ENCODE measurements around the gene IST1.

DNA sequence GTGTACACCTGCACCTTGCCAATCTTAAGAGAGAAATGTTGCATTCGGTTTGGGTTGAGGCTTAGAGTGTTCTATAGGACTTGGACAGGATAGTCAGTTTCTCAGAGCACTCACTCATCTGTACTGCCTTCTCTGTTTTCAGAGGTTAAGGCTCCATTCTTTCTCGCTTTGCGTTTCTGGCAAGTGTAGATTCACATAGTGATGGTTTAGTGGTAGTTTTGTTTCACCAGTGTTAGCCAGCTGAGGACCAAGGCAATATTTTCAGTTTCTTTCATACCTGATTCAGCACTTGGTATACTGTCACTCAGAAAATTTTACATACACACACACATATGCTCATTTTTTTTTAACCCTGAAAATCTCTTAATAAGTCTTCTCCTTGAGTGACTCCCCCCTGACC is 48.2 kb upstream of the IST1 start:
- TF ChIP-seq, protein P1, sequence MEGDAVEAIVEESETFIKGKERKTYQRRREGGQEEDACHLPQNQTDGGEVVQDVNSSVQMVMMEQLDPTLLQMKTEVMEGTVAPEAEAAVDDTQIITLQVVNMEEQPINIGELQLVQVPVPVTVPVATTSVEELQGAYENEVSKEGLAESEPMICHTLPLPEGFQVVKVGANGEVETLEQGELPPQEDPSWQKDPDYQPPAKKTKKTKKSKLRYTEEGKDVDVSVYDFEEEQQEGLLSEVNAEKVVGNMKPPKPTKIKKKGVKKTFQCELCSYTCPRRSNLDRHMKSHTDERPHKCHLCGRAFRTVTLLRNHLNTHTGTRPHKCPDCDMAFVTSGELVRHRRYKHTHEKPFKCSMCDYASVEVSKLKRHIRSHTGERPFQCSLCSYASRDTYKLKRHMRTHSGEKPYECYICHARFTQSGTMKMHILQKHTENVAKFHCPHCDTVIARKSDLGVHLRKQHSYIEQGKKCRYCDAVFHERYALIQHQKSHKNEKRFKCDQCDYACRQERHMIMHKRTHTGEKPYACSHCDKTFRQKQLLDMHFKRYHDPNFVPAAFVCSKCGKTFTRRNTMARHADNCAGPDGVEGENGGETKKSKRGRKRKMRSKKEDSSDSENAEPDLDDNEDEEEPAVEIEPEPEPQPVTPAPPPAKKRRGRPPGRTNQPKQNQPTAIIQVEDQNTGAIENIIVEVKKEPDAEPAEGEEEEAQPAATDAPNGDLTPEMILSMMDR (IDR thresholded peaks at IDR 0.05), result no peak
- TF ChIP-seq POLR2A (IDR thresholded peaks at IDR 0.05), result no peak

Measured in sigmoid colon (tissue), 3 donors.